ENCODE measurements around the gene PRR35.

PRR35 gene

DNA sequence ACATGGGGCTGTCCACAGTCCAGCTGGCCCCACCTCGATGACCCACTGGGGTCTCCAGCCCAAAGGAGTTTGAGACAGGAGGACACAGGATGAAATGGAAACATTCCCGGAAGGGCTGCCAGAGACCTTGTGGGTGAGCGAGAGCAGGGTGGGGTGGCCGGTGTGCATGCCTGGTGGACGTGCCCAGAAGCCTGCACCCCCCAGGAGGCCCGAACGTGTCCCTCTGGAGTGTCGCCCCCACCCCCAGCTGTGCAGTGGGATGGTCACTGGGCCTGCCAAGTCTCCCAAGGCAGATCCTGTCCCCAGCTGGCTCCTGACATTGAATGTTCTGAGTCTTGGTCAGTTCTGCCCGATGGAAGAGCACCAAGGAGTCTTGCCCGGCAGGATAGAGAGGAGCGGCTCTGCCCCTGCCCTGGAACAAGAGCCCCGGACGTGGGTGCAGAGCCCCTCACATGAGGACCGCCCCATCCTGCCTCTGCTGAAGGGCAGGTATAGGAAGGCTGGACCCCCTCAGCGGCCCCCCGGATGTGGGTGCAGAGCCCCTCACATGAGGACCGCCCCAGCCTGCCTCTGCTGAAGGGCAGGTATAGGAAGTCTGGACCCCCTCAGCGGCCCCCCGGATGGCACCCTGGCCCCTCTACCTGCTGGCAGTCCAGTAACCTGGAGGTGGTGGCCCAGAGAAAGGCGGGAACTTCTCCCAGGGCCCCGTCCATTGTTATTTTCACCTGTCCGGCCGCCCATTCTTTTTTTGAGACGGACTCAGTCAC, 35.7 kb upstream of the PRR35 start:
- no peaks in the 10 kb centered on the region for H3K9me3 ChIP-seq (ENCODE audit: low read length)
- no peaks in the 10 kb centered on the region for H4K20me1 ChIP-seq (ENCODE audit: insufficient read depth, low read length)
- H3K27ac ChIP-seq (ENCODE audit: low read depth, low read length, poor library complexity, severe bottlenecking) = no peak overlapping the region
- peaks cover 27% of the 10 kb centered on the region for H3K4me1 ChIP-seq (ENCODE audit: insufficient read depth, low read length, severe bottlenecking)
- no peak overlapping the region for H3K9ac ChIP-seq (ENCODE audit: low read length)
- H3K4me2 ChIP-seq (ENCODE audit: low read length) = no peak overlapping the region
- H3K36me3 ChIP-seq (ENCODE audit: insufficient read depth, low read length) = no peaks in the 10 kb centered on the region; the same call in 1 of the 2 replicates
- no peak overlapping the region for H2AFZ ChIP-seq (ENCODE audit: low read length)
- H3F3A ChIP-seq (ENCODE audit: insufficient read depth, low read length) = no peaks in the 10 kb centered on the region
- no peak overlapping the region for H3K4me3 ChIP-seq (ENCODE audit: low read depth, low read length, poor library complexity, severe bottlenecking)
- H3K79me2 ChIP-seq (ENCODE audit: insufficient read depth, low read length) = peaks cover 9% of the 10 kb centered on the region
- no peaks in the 10 kb centered on the region for H3K27me3 ChIP-seq (ENCODE audit: insufficient read depth, low read length)
- no peaks in the 10 kb centered on the region for H3K9me2 ChIP-seq (ENCODE audit: low read depth, low read length)
- TF ChIP-seq, protein P1, sequence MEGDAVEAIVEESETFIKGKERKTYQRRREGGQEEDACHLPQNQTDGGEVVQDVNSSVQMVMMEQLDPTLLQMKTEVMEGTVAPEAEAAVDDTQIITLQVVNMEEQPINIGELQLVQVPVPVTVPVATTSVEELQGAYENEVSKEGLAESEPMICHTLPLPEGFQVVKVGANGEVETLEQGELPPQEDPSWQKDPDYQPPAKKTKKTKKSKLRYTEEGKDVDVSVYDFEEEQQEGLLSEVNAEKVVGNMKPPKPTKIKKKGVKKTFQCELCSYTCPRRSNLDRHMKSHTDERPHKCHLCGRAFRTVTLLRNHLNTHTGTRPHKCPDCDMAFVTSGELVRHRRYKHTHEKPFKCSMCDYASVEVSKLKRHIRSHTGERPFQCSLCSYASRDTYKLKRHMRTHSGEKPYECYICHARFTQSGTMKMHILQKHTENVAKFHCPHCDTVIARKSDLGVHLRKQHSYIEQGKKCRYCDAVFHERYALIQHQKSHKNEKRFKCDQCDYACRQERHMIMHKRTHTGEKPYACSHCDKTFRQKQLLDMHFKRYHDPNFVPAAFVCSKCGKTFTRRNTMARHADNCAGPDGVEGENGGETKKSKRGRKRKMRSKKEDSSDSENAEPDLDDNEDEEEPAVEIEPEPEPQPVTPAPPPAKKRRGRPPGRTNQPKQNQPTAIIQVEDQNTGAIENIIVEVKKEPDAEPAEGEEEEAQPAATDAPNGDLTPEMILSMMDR (IDR thresholded peaks at IDR 0.05; ENCODE audit: low read length) = no peak

GRCh38 chr16:525123-525519, 35.1 kb upstream of the PRR35 start:
- Histone ChIP-seq H4K20me1 (ENCODE audit: insufficient read depth, low read length) (no peaks in the 10 kb centered on the region), H3K4me3 (ENCODE audit: low read depth, low read length, poor library complexity, severe bottlenecking) (no peak overlapping the region), H2AFZ (ENCODE audit: low read length) (no peak overlapping the region), H3K27ac (ENCODE audit: low read depth, low read length, poor library complexity, severe bottlenecking) (no peak overlapping the region), H3K79me2 (ENCODE audit: insufficient read depth, low read length) (peaks cover 12% of the 10 kb centered on the region), H3K9me3 (ENCODE audit: low read length) (no peaks in the 10 kb centered on the region), H3K36me3 (ENCODE audit: insufficient read depth, low read length) (no peaks in the 10 kb centered on the region; the same call in 1 of the 2 replicates), H3K4me2 (ENCODE audit: low read length) (peak overlapping the region; percentile 93; the same call in 1 of the 2 replicates), H3K9me2 (ENCODE audit: low read depth, low read length) (no peaks in the 10 kb centered on the region), H3K27me3 (ENCODE audit: insufficient read depth, low read length) (no peaks in the 10 kb centered on the region), H3K4me1 (ENCODE audit: insufficient read depth, low read length, severe bottlenecking) (peaks cover 30% of the 10 kb centered on the region), H3F3A (ENCODE audit: insufficient read depth, low read length) (no peaks in the 10 kb centered on the region), H3K9ac (ENCODE audit: low read length) (no peak overlapping the region; the same call in 1 of the 2 replicates)
- TF ChIP-seq, protein P1 (IDR thresholded peaks at IDR 0.05; ENCODE audit: low read length) = no peak
- no peak for TF ChIP-seq EZH2 (IDR thresholded peaks at IDR 0.05; ENCODE audit: borderline replicate concordance, low read length)

DNA sequence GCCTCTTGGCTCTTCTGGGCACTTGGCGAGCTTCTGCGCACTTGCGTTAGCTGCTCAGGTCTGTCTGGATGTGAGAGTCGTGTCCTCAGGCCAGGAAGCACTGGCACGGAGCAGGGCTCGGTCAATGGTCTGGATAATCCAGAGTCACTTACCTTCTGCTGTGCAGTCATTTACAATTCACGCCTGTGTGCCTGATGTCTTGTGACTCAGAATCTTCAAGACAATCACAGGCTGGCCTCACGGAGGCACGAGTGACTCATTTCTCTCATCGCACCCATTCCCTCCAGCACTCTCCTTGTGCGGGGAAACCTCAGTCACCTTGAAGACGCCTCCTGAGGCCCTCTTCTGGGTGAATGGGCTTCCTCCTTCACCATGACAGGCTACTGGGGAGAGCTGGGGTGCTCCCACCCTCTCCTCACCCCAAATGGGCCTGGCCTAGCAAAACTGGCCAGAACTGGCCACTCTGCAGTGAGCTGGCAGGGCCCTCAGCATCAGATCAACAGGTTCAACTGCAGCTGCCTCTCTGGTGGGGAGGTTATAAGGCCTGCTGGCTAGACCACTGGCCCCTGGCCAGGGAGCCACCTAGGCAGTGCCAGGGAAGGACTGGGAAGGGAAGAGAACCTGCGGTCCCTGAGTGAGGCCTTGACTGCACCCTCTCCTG, 34.5 kb upstream of the PRR35 start:
- Histone ChIP-seq H3K4me1 (ENCODE audit: insufficient read depth, low read length, severe bottlenecking) (peaks cover 30% of the 10 kb centered on the region), H3K4me2 (ENCODE audit: low read length) (peak overlapping the region; percentile 93), H3K27ac (ENCODE audit: low read depth, low read length, poor library complexity, severe bottlenecking) (no peak overlapping the region), H3F3A (ENCODE audit: insufficient read depth, low read length) (no peaks in the 10 kb centered on the region), H4K20me1 (ENCODE audit: insufficient read depth, low read length) (no peaks in the 10 kb centered on the region), H3K9me2 (ENCODE audit: low read depth, low read length) (no peaks in the 10 kb centered on the region), H2AFZ (ENCODE audit: low read length) (no peak overlapping the region), H3K27me3 (ENCODE audit: insufficient read depth, low read length) (no peaks in the 10 kb centered on the region), H3K79me2 (ENCODE audit: insufficient read depth, low read length) (peaks cover 12% of the 10 kb centered on the region), H3K4me3 (ENCODE audit: low read depth, low read length, poor library complexity, severe bottlenecking) (peak overlapping the region; percentile 87), H3K36me3 (ENCODE audit: insufficient read depth, low read length) (no peaks in the 10 kb centered on the region; the same call in 1 of the 2 replicates), H3K9me3 (ENCODE audit: low read length) (no peaks in the 10 kb centered on the region), H3K9ac (ENCODE audit: low read length) (peak overlapping the region; percentile 91; the same call in 1 of the 2 replicates)
- no peak for TF ChIP-seq EZH2 (IDR thresholded peaks at IDR 0.05; ENCODE audit: borderline replicate concordance, low read length)
- TF ChIP-seq, protein P1 (IDR thresholded peaks at IDR 0.05; ENCODE audit: low read length) = no peak

Data from OCI-LY1 (cell line).